Measurements from ENCODE around the gene BARHL2. TPM values are rescaled to one million over a fixed set of nuclear protein-coding genes. Genes with fewer than 3 reads are reported as not detected.
A peak's percentile ranks its signal among the peaks of the same experiment; 100 is the strongest.

Gene BARHL2
- total RNA-seq, 1 donor = not detected

DNA sequence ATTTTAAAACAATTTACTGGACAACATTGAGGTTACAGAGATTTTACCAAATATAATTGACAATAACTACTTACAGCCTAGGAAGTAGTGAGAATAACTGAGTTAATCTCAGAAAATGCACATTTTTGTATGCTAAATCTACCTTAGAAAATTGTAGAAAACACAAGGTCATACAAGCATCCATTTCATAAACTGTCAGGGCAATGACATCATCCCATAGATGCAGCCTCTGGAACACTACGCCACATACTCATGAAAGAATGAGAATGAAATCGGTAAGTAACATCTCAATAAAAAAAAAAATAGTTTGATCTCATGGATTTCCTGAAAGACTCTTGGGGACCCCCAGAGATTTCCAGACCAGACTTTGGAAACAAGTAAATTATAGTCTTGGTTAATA, 28.9 kb upstream of the BARHL2 start:
- Histone ChIP-seq H3K79me2 (ENCODE audit: insufficient read depth, low read length) (no peaks in the 10 kb centered on the region), H3K27ac (ENCODE audit: low read depth, low read length) (no peak overlapping the region), H3K27me3 (ENCODE audit: insufficient read depth, low read length) (no peaks in the 10 kb centered on the region), H3K9me3 (ENCODE audit: low read depth, low read length) (no peaks in the 10 kb centered on the region), H3K4me2 (ENCODE audit: insufficient read depth, low read length) (no peak overlapping the region), H3K36me3 (ENCODE audit: insufficient read depth, low read length) (no peaks in the 10 kb centered on the region), H3K4me1 (ENCODE audit: insufficient read depth, low read length) (no peaks in the 10 kb centered on the region), H2AFZ (ENCODE audit: low read length) (no peak overlapping the region), H3K4me3 (ENCODE audit: insufficient read depth, low read length) (no peak overlapping the region), H4K20me1 (ENCODE audit: insufficient read depth, low read length) (no peaks in the 10 kb centered on the region)
- DNase-seq (ENCODE audit: insufficient read length, low spot score, missing footprints) = no peak
- TF ChIP-seq CTCF (IDR thresholded peaks at IDR 0.05; ENCODE audit: extremely low read depth, low read depth, low read length) = no peak

GRCh38 chr1:90732136-90732535, 15.0 kb upstream of the BARHL2 start:
- Histone ChIP-seq H3K9me3 (ENCODE audit: low read depth, low read length) (no peaks in the 10 kb centered on the region), H3K36me3 (ENCODE audit: insufficient read depth, low read length) (no peaks in the 10 kb centered on the region), H2AFZ (ENCODE audit: low read length) (no peak overlapping the region), H3K4me3 (ENCODE audit: insufficient read depth, low read length) (no peak overlapping the region), H3K27ac (ENCODE audit: low read depth, low read length) (no peak overlapping the region), H3K4me2 (ENCODE audit: insufficient read depth, low read length) (no peak overlapping the region), H3K27me3 (ENCODE audit: insufficient read depth, low read length) (peaks cover 57% of the 10 kb centered on the region), H4K20me1 (ENCODE audit: insufficient read depth, low read length) (no peaks in the 10 kb centered on the region), H3K79me2 (ENCODE audit: insufficient read depth, low read length) (no peaks in the 10 kb centered on the region), H3K4me1 (ENCODE audit: insufficient read depth, low read length) (peaks cover 2% of the 10 kb centered on the region)
- no peak for TF ChIP-seq CTCF (IDR thresholded peaks at IDR 0.05; ENCODE audit: extremely low read depth, low read depth, low read length)
- DNase-seq (ENCODE audit: insufficient read length, low spot score, missing footprints) = no peak

GRCh38 chr1:90731382-90732050, 14.4 kb upstream of the BARHL2 start:
- H3K79me2 ChIP-seq (ENCODE audit: insufficient read depth, low read length) = no peaks in the 10 kb centered on the region
- H3K9me3 ChIP-seq (ENCODE audit: low read depth, low read length) = no peaks in the 10 kb centered on the region
- H3K4me2 ChIP-seq (ENCODE audit: insufficient read depth, low read length) = no peak overlapping the region
- no peaks in the 10 kb centered on the region for H4K20me1 ChIP-seq (ENCODE audit: insufficient read depth, low read length)
- no peak overlapping the region for H3K4me3 ChIP-seq (ENCODE audit: insufficient read depth, low read length)
- H3K36me3 ChIP-seq (ENCODE audit: insufficient read depth, low read length) = no peaks in the 10 kb centered on the region
- H2AFZ ChIP-seq (ENCODE audit: low read length) = no peak overlapping the region
- no peak overlapping the region for H3K27ac ChIP-seq (ENCODE audit: low read depth, low read length)
- H3K4me1 ChIP-seq (ENCODE audit: insufficient read depth, low read length) = peaks cover 2% of the 10 kb centered on the region
- no peak for DNase-seq (ENCODE audit: insufficient read length, low spot score, missing footprints)
- H3K27me3 ChIP-seq (ENCODE audit: insufficient read depth, low read length) = peaks cover 63% of the 10 kb centered on the region
- no peak for TF ChIP-seq CTCF (IDR thresholded peaks at IDR 0.05; ENCODE audit: extremely low read depth, low read depth, low read length)

DNA sequence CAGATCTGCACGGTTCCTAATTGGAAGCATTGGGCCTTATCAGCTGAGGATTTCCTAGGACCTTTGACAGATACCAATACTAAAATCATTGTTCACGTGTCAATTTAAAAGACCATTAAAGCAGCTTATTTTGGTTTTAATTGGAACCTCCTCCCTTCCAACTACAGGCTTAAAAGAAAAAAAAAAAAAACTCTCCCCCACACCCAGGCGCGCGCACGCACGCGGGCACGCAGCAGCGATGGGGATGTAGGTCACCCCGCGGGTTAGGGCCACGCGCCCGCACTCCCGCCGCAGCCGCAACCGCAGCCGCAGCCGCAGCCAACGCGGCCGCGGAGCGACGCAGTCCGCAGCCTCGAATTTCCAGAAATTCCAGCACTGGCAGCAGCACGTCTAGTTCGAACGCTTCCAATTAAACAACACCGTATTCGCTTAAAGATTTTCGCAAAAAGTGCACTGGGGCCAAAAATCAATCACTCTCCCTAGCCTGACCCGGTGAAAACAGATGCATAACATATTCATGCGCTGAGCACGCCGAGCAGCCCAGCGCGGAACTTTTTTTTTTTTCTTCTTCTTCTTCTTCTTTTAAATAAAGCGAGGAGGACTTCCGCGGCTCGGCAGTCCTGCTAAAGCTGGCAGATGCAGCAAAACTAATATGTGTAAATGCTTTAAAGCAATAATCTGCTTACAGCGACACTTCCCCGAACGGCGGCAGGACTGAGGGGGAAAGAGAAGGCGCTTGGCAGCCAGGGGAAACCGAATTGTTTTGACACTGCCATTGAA, 13.3 kb upstream of the BARHL2 start:
- H2AFZ ChIP-seq (ENCODE audit: low read length) = peak overlapping the region; percentile 28
- H3K4me3 ChIP-seq (ENCODE audit: insufficient read depth, low read length) = peak overlapping the region; percentile 36
- no peaks in the 10 kb centered on the region for H3K36me3 ChIP-seq (ENCODE audit: insufficient read depth, low read length)
- TF ChIP-seq CTCF (IDR thresholded peaks at IDR 0.05; ENCODE audit: extremely low read depth, low read depth, low read length) = no peak
- H3K9me3 ChIP-seq (ENCODE audit: low read depth, low read length) = no peaks in the 10 kb centered on the region
- peaks cover 74% of the 10 kb centered on the region for H3K27me3 ChIP-seq (ENCODE audit: insufficient read depth, low read length)
- no peaks in the 10 kb centered on the region for H4K20me1 ChIP-seq (ENCODE audit: insufficient read depth, low read length)
- H3K79me2 ChIP-seq (ENCODE audit: insufficient read depth, low read length) = no peaks in the 10 kb centered on the region
- H3K4me1 ChIP-seq (ENCODE audit: insufficient read depth, low read length) = peaks cover 2% of the 10 kb centered on the region
- no peak overlapping the region for H3K27ac ChIP-seq (ENCODE audit: low read depth, low read length)
- H3K4me2 ChIP-seq (ENCODE audit: insufficient read depth, low read length) = peak overlapping the region; percentile 29
- DNase-seq (ENCODE audit: insufficient read length, low spot score, missing footprints) = no peak

All from osteoblast (primary cell).